Measurements from ENCODE around the gene PPDPF. TPM values are rescaled to one million over a fixed set of nuclear protein-coding genes. Genes with fewer than 3 reads are reported as not detected.
A peak's percentile ranks its signal among the peaks of the same experiment; 100 is the strongest.

PPDPF gene
- total and polyA plus RNA-seq, 2 donors (not counting 1 experiment from before 2014, with no cell fraction given) = 34.0 to 58.0 TPM

DNA sequence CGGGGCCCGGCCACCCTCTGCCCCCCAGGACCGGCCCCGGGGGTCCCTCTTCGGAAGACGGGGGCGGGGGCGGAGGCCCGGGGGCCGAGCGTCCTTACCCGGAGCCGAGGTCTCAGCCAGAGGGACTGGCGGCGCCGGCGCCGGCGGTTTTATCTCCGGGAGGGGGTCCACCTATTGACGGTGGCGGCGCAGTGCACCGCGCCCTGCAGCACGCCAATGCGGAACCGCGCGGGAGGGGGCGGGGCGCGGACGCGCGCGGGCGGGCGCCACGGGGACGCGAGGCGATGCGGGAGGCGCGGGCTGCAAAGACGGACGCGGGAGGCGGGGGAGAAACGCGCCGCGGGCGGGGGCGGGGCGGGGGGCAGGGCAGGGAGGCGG is 21.6 kb upstream of the PPDPF start, which contains the start of gene EEF1A2:
TSS of gene EEF1A2 (minus strand) at position 124 of the 378 bp plus-strand sequence. CDS start 1,320 bp downstream, outside the sequence.
- no peaks in the 10 kb centered on the region for H3K9me3 ChIP-seq (ENCODE audit: control insufficient read depth, insufficient read depth, low read depth, low read length)
- peak within 1 kb of the TSS; percentile 16 for H3K9ac ChIP-seq (ENCODE audit: insufficient read depth, low read length)
- no peak for DNase-seq (ENCODE audit: low read depth in 2 of 2)

GRCh38 chr20:63499338-63499969 is 21.1 kb upstream of the PPDPF start:
- Histone ChIP-seq H3K4me1 (ENCODE audit: control insufficient read depth, extremely low read depth, insufficient read depth, low read length) (no peaks in the 10 kb centered on the region), H3K27me3 (ENCODE audit: control insufficient read depth, insufficient read depth, low read length) (peaks cover 5% of the 10 kb centered on the region)

More for the DNA sequence above, 21.6 kb upstream of the PPDPF start, which contains the start of gene EEF1A2:
- no peaks in the 10 kb centered on the region for H3K36me3 ChIP-seq (ENCODE audit: control insufficient read depth, insufficient read depth, low read length)
- H3K4me2 ChIP-seq (ENCODE audit: extremely low read depth, insufficient read depth, low read length) = no peak within 1 kb of the TSS
- no peak within 1 kb of the TSS for H2AFZ ChIP-seq (ENCODE audit: low read length)
- TF ChIP-seq, protein P1, sequence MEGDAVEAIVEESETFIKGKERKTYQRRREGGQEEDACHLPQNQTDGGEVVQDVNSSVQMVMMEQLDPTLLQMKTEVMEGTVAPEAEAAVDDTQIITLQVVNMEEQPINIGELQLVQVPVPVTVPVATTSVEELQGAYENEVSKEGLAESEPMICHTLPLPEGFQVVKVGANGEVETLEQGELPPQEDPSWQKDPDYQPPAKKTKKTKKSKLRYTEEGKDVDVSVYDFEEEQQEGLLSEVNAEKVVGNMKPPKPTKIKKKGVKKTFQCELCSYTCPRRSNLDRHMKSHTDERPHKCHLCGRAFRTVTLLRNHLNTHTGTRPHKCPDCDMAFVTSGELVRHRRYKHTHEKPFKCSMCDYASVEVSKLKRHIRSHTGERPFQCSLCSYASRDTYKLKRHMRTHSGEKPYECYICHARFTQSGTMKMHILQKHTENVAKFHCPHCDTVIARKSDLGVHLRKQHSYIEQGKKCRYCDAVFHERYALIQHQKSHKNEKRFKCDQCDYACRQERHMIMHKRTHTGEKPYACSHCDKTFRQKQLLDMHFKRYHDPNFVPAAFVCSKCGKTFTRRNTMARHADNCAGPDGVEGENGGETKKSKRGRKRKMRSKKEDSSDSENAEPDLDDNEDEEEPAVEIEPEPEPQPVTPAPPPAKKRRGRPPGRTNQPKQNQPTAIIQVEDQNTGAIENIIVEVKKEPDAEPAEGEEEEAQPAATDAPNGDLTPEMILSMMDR (conservative IDR thresholded peaks at IDR 0.05 in 1 of 2, IDR thresholded peaks at IDR 0.05 in 1 of 2; ENCODE audit: low read depth in 1 of 2, low read length in 2 of 2) = no peak
- TF ChIP-seq EZH2 (IDR thresholded peaks at IDR 0.05; ENCODE audit: low read length, missing control alignments) = no peak
- H3K4me3 ChIP-seq (replicated peaks in 1 of 4; ENCODE audit: control extremely low read depth in 1 of 4, insufficient read depth in 1 of 4, low read depth in 3 of 4, low read length in 4 of 4) = no peak within 1 kb of the TSS
- no peaks in the 10 kb centered on the region for H3K4me1 ChIP-seq (ENCODE audit: control insufficient read depth, extremely low read depth, insufficient read depth, low read length)
- H3K27ac ChIP-seq (ENCODE audit: insufficient read depth, low read length) = no peak within 1 kb of the TSS
- no peaks in the 10 kb centered on the region for H4K20me1 ChIP-seq (ENCODE audit: control insufficient read depth, extremely low read depth, insufficient read depth, low read length)
- H3K27me3 ChIP-seq (ENCODE audit: control insufficient read depth, insufficient read depth, low read length) = peaks cover 5% of the 10 kb centered on the region
- H3K79me2 ChIP-seq (ENCODE audit: control insufficient read depth, insufficient read depth, low read length) = no peaks in the 10 kb centered on the region

GRCh38 chr20:63500151-63500901 is 20.2 kb upstream of the PPDPF start:
- no peak overlapping the region for H3K27ac ChIP-seq (ENCODE audit: insufficient read depth, low read length)
- H3K4me1 ChIP-seq (ENCODE audit: control insufficient read depth, extremely low read depth, insufficient read depth, low read length) = no peaks in the 10 kb centered on the region
- no peaks in the 10 kb centered on the region for H3K9me3 ChIP-seq (ENCODE audit: control insufficient read depth, insufficient read depth, low read depth, low read length)
- no peaks in the 10 kb centered on the region for H3K79me2 ChIP-seq (ENCODE audit: control insufficient read depth, insufficient read depth, low read length)
- no peak overlapping the region for H2AFZ ChIP-seq (ENCODE audit: low read length)
- no peak overlapping the region for H3K4me2 ChIP-seq (ENCODE audit: extremely low read depth, insufficient read depth, low read length)
- TF ChIP-seq, protein P1 (conservative IDR thresholded peaks at IDR 0.05 in 1 of 2, IDR thresholded peaks at IDR 0.05 in 1 of 2; ENCODE audit: low read depth in 1 of 2, low read length in 2 of 2) = no peak
- no peak for TF ChIP-seq EZH2 (IDR thresholded peaks at IDR 0.05; ENCODE audit: low read length, missing control alignments)
- H3K36me3 ChIP-seq (ENCODE audit: control insufficient read depth, insufficient read depth, low read length) = no peaks in the 10 kb centered on the region
- H3K4me3 ChIP-seq (replicated peaks in 1 of 4; ENCODE audit: control extremely low read depth in 1 of 4, insufficient read depth in 1 of 4, low read depth in 3 of 4, low read length in 4 of 4) = no peak overlapping the region
- DNase-seq (ENCODE audit: low read depth in 2 of 2) = no peak
- H3K27me3 ChIP-seq (ENCODE audit: control insufficient read depth, insufficient read depth, low read length) = peaks cover 6% of the 10 kb centered on the region
- H4K20me1 ChIP-seq (ENCODE audit: control insufficient read depth, extremely low read depth, insufficient read depth, low read length) = no peaks in the 10 kb centered on the region
- no peak overlapping the region for H3K9ac ChIP-seq (ENCODE audit: insufficient read depth, low read length)

More at GRCh38 chr20:63499338-63499969, 21.1 kb upstream of the PPDPF start:
- no peaks in the 10 kb centered on the region for H4K20me1 ChIP-seq (ENCODE audit: control insufficient read depth, extremely low read depth, insufficient read depth, low read length)
- TF ChIP-seq, protein P1 (conservative IDR thresholded peaks at IDR 0.05 in 1 of 2, IDR thresholded peaks at IDR 0.05 in 1 of 2; ENCODE audit: low read depth in 1 of 2, low read length in 2 of 2) = no peak
- TF ChIP-seq EZH2 (IDR thresholded peaks at IDR 0.05; ENCODE audit: low read length, missing control alignments) = peak; percentile 79
- no peak overlapping the region for H3K4me3 ChIP-seq (replicated peaks in 1 of 4; ENCODE audit: control extremely low read depth in 1 of 4, insufficient read depth in 1 of 4, low read depth in 3 of 4, low read length in 4 of 4)
- no peak overlapping the region for H2AFZ ChIP-seq (ENCODE audit: low read length)
- no peak overlapping the region for H3K4me2 ChIP-seq (ENCODE audit: extremely low read depth, insufficient read depth, low read length)
- H3K9me3 ChIP-seq (ENCODE audit: control insufficient read depth, insufficient read depth, low read depth, low read length) = no peaks in the 10 kb centered on the region
- peak overlapping the region; percentile 16 for H3K9ac ChIP-seq (ENCODE audit: insufficient read depth, low read length)
- no peaks in the 10 kb centered on the region for H3K36me3 ChIP-seq (ENCODE audit: control insufficient read depth, insufficient read depth, low read length)
- H3K27ac ChIP-seq (ENCODE audit: insufficient read depth, low read length) = no peak overlapping the region
- no peaks in the 10 kb centered on the region for H3K79me2 ChIP-seq (ENCODE audit: control insufficient read depth, insufficient read depth, low read length)
- no peak for DNase-seq (ENCODE audit: low read depth in 2 of 2)
